HL-60 (cell line): ENCODE results near the gene TNNI2.

Experiments used
- CTCF ChIP-seq: IDR thresholded peaks from one replicate; pipeline ENCODE4 v1.5.1; 2011; ENCODE audit warnings: low read length, control low read depth, inconsistent platforms; ENCODE audit not compliant: insufficient read depth
- GABPA ChIP-seq: IDR thresholded peaks from 2 replicates; pipeline ENCODE4 v1.6.1; 2012; ENCODE audit warnings: low read depth
- POLR2AphosphoS5 ChIP-seq: IDR thresholded peaks from 2 replicates; pipeline ENCODE4 v1.6.1; 2012; ENCODE audit warnings: low read depth

GRCh38 chr11:1868056-1868635, 29.4 kb downstream of the TNNI2 start:
- TF ChIP-seq CTCF (no peak), POLR2AphosphoS5 (no peak), GABPA (no peak)
